HG03439 (cell line): ENCODE data around the gene ZNF428.

ENCODE experiments used
- ATAC-seq: cut with Tn5 transposase; IDR thresholded peaks from one replicate; pipeline ENCODE4 v1.9.1; 2021; ENCODE audit warnings: mild to moderate bottlenecking, moderate library complexity; ENCODE audit not compliant: unreplicated experiment

The ZNF428 gene

GRCh38 chr19:43569657-43570056, 49.8 kb downstream of the ZNF428 start:
- no peak for ATAC-seq

- no peak for ATAC-seq
Observed at GRCh38 chr19:43564800-43565199, 54.6 kb downstream of the ZNF428 start.

- ATAC-seq: no peak
Observed at GRCh38 chr19:43563816-43564457, 55.5 kb downstream of the ZNF428 start.

GRCh38 chr19:43562698-43563241, 56.7 kb downstream of the ZNF428 start:
- ATAC-seq: peak; percentile 50

- ATAC-seq: no peak
Observed at GRCh38 chr19:43562226-43562697, 57.2 kb downstream of the ZNF428 start.

GRCh38 chr19:43561139-43561970, 58.1 kb downstream of the ZNF428 start:
- ATAC-seq: no peak

GRCh38 chr19:43560687-43561086, 58.7 kb downstream of the ZNF428 start:
- ATAC-seq: no peak
